Body of pancreas (tissue), 4 donors: ENCODE data around the gene TMF1.

Source experiments
- CTCF ChIP-seq, 7 experiments: fragments of 450-650 bp in 4 of 7; fragments of 200-600 bp in 3 of 7; sonication (generic) in 3 of 7; IDR thresholded peaks; one replicate each; pipeline ENCODE4 v1.5.1; 2016 to 2019; ENCODE audit warnings: antibody characterized with exemption in 7 of 7
- POLR2A ChIP-seq, 3 donors: fragments of 450-650 bp; IDR thresholded peaks; one replicate each; pipeline ENCODE4 v1.6.1; 2016; ENCODE audit warnings: antibody characterized with exemption in 3 of 3, mild to moderate bottlenecking in 2 of 3

GRCh38 chr3:69065318-69065964, 13.3 kb upstream of the TMF1 start:
- TF ChIP-seq CTCF (IDR thresholded peaks at IDR 0.05) (no peak), POLR2A (IDR thresholded peaks at IDR 0.05) (no peak)
